ENCODE results near the gene PRMT5. TPM values are rescaled to one million over a fixed set of nuclear protein-coding genes. Genes with fewer than 3 reads are reported as not detected.

Gene PRMT5
- total and polyA plus RNA-seq, 2 donors (not counting 3 experiments of a cell fraction or from before 2014, with no cell fraction given) = 73.1 to 197 TPM

- Histone ChIP-seq H3K79me2 (ENCODE audit: control insufficient read depth, insufficient read depth, low read length) (peaks cover 27% of the 10 kb centered on the region), H3K9me1 (replicated peaks; ENCODE audit: control insufficient read depth, extremely low read depth, insufficient read depth, low read length) (no peaks in the 10 kb centered on the region), H3K27me3 (ENCODE audit: control insufficient read depth in 2 of 2, insufficient read depth in 2 of 2, low read length in 2 of 2) (no peaks in the 10 kb centered on the region), H3K27ac (ENCODE audit: insufficient read depth, low read depth, low read length) (peak within 1 kb of the TSS; percentile 96), H3K4me1 (ENCODE audit: control insufficient read depth, extremely low read depth, insufficient read depth, low read length) (peaks cover 12% of the 10 kb centered on the region), H3K4me3 (replicated peaks in 1 of 3; ENCODE audit: insufficient read depth in 1 of 3, low read depth in 1 of 3, low read length in 3 of 3) (peak within 1 kb of the TSS; percentile 70 to 90 (median 84)), H3K9me3 (replicated peaks; ENCODE audit: control insufficient read depth, insufficient read depth, low read length) (no peaks in the 10 kb centered on the region), H3K9ac (replicated peaks; ENCODE audit: extremely low read depth, insufficient read depth, low read length) (peak within 1 kb of the TSS; percentile 94), H4K20me1 (replicated peaks; ENCODE audit: control insufficient read depth, extremely low read depth, insufficient read depth, low read length) (no peaks in the 10 kb centered on the region), H3K36me3 (ENCODE audit: control insufficient read depth in 2 of 2, extremely low read depth in 1 of 2, insufficient read depth in 2 of 2, low read length in 2 of 2) (peaks cover 0 to 18% of the 10 kb centered on the region in 2 experiments), H3K4me2 (ENCODE audit: insufficient read depth, low read length) (peak within 1 kb of the TSS; percentile 87), H2AFZ (ENCODE audit: low read depth, low read length) (peak within 1 kb of the TSS; percentile 63)
- FAIRE-seq = peak; percentile 100
- ChIA-PET POLR2A (interaction anchor here (1.2 to 3.0 kb wide), 3 partner anchors 11 to 176 kb away, joined by 3 to 12 read pairs (median 4); partner anchors contain the start of genes ACIN1, C14orf119 and PRMT5), CTCF (interaction anchor here (0.6 to 3.3 kb wide), 7 partner anchors 11 to 1899 kb away, joined by 3 to 21 read pairs (median 4); partner anchors contain the start of gene PRMT5)
- intact Hi-C loops (cut with micrococcal nuclease) (loop anchor here (1.0 to 5.0 kb wide), 3 partner anchors 10 to 362 kb away; partner anchors contain the start of gene PRMT5), dilution Hi-C loops (cut with MboI; ENCODE audit: extremely low pct_ligation_motif_present, low sequenced_read_pairs) (no loop called here)
- TF ChIP-seq FOS (IDR thresholded peaks at IDR 0.05; ENCODE audit: borderline replicate concordance, insufficient read depth, low read length) = no peak
- TF ChIP-seq POLR2AphosphoS5 (IDR thresholded peaks at IDR 0.05; ENCODE audit: insufficient read depth, low read depth, low read length) = peak; percentile 81
- TF ChIP-seq JUN (IDR thresholded peaks at IDR 0.05; ENCODE audit: borderline replicate concordance, insufficient read depth, insufficient read length, low read depth) = peak; percentile 48
- TF ChIP-seq, protein P1, sequence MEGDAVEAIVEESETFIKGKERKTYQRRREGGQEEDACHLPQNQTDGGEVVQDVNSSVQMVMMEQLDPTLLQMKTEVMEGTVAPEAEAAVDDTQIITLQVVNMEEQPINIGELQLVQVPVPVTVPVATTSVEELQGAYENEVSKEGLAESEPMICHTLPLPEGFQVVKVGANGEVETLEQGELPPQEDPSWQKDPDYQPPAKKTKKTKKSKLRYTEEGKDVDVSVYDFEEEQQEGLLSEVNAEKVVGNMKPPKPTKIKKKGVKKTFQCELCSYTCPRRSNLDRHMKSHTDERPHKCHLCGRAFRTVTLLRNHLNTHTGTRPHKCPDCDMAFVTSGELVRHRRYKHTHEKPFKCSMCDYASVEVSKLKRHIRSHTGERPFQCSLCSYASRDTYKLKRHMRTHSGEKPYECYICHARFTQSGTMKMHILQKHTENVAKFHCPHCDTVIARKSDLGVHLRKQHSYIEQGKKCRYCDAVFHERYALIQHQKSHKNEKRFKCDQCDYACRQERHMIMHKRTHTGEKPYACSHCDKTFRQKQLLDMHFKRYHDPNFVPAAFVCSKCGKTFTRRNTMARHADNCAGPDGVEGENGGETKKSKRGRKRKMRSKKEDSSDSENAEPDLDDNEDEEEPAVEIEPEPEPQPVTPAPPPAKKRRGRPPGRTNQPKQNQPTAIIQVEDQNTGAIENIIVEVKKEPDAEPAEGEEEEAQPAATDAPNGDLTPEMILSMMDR (IDR thresholded peaks at IDR 0.05; ENCODE audit: extremely low read depth in 1 of 2, insufficient read depth in 1 of 2, low read depth in 1 of 2, low read length in 2 of 2) = no peak
- no peak for TF ChIP-seq GATA2 (IDR thresholded peaks at IDR 0.05; ENCODE audit: insufficient read depth, insufficient read length, low read depth, low read length)
- TF ChIP-seq POLR2A (IDR thresholded peaks at IDR 0.05; ENCODE audit: low read depth, low read length) = peak; percentile 67
- TF ChIP-seq MYC (IDR thresholded peaks at IDR 0.05; ENCODE audit: low read depth, low read length) = no peak
- peak; percentile 100 for DNase-seq (ENCODE audit: low read depth, low spot score)
- no TSS peak for BruUV-seq (replicated peaks)
These were observed 10.2 kb downstream of the PRMT5 start, which contains the start of gene RBM23 for GRCh38 chr14:22918804-22919600. TSS of gene RBM23 (minus strand) at chr14:22919149.

Data from endothelial cell of umbilical vein (primary cell).